ENCODE measurements around the gene ADCYAP1.

- TF ChIP-seq CTCF (IDR thresholded peaks at IDR 0.05 in 8 of 11, conservative IDR thresholded peaks at IDR 0.05 in 3 of 11) (no peak), POLR2A (IDR thresholded peaks at IDR 0.05) (no peak)
Measured at GRCh38 chr18:919078-919477, 14.4 kb downstream of the ADCYAP1 start.

All from spleen (tissue), 7 donors.